Left colon (tissue), 2 donors: ENCODE measurements around the gene KIF5A. TPM values are rescaled to one million over a fixed set of nuclear protein-coding genes. Genes with fewer than 3 reads are reported as not detected.
"Not testable (repeated sequence)": the region's sequence is repeated elsewhere in the genome, so short reads cannot be mapped to it uniquely, and the experiment has no call there.

ENCODE experiments used
- ATAC-seq: fragments of 200-7000 bp; cut with Tn5 transposase; one replicate; pipeline ENCODE4 v1.9.1; 2020; ENCODE audit warnings: mild to moderate bottlenecking, moderate library complexity
- DNase-seq, 2 donors: peaks; one replicate each; pipeline ENCODE4 v3.0.0-alpha.2; 2020
- intact Hi-C, 2 donors: fragments of 100-400 bp; cut with DNase I in 1 of 2; cut with micrococcal nuclease in 1 of 2; formaldehyde crosslinking; loops; one replicate each; pipeline versions ENCODE4 v1.11.2 to v1.14.0; 2022; cut with DNase I, micrococcal nuclease
- total RNA-seq, 2 donors: library from RNA; stranded (reverse); fragmentation: NEBNext Ultra II Directional; extraction: Animal tissue kit (Norgen Biotek cat#: 25700); gene quantifications; one replicate each; pipeline ENCODE4 v1.2.1, GENCODE V29; 2021
- donor health status: DM: no; HTN: no; CAD: no.
- donor health status: DM: yes; HTN: yes; CAD: no.

Gene KIF5A
- total RNA-seq, 2 donors from 2014 or later, result 0.85 to 1.3 TPM

GRCh38 chr12:57610554-57611107 is 60.8 kb downstream of the KIF5A start:
- intact Hi-C loops, result no loop called here
- DNase-seq (peak; percentile 52 to 60), ATAC-seq (peak; percentile 37)

GRCh38 chr12:57611108-57611826 is 61.4 kb downstream of the KIF5A start, which contains the start of gene ARHGEF25:
TSS of gene ARHGEF25 (plus strand) at chr12:57611435. CDS start at chr12:57611895, 460 bp downstream.
- peak; percentile 57 to 73 for DNase-seq
- ATAC-seq, result peak; percentile 67
- intact Hi-C loops, result no loop called here

- no peak for DNase-seq
- no peak for ATAC-seq
- intact Hi-C loops, result no loop called here
These were observed 62.2 kb downstream of the KIF5A start for GRCh38 chr12:57611827-57612710.

GRCh38 chr12:57612711-57613426 is 63.0 kb downstream of the KIF5A start:
- no peak for ATAC-seq
- no peak for DNase-seq
- intact Hi-C loops, result no loop called here

- DNase-seq (no peak), ATAC-seq (no peak)
- intact Hi-C loops, result no loop called here
These were observed 63.7 kb downstream of the KIF5A start for GRCh38 chr12:57613427-57614109.

GRCh38 chr12:57614178-57614947 is 64.5 kb downstream of the KIF5A start:
- ATAC-seq (no peak), DNase-seq (peak in 1 of 2 donors; percentile 40)
- intact Hi-C loops, result no loop called here

GRCh38 chr12:57614948-57615500 is 65.2 kb downstream of the KIF5A start:
- DNase-seq, result no peak
- intact Hi-C loops, result no loop called here
- no peak for ATAC-seq

GRCh38 chr12:57615637-57616036 is 65.8 kb downstream of the KIF5A start:
- no peak for ATAC-seq
- no peak for DNase-seq
- intact Hi-C loops, result no loop called here

- no peak for ATAC-seq
- DNase-seq, result no peak
- intact Hi-C loops, result no loop called here
These were observed 66.7 kb downstream of the KIF5A start for GRCh38 chr12:57616383-57617101.

- intact Hi-C loops, result no loop called here
- DNase-seq, result no peak
- no peak for ATAC-seq
These were observed 68.1 kb downstream of the KIF5A start for GRCh38 chr12:57617942-57618341.

- ATAC-seq, DNase-seq, intact Hi-C loops: not testable (repeated sequence)
These were observed 68.6 kb downstream of the KIF5A start for GRCh38 chr12:57618431-57618830.

- ATAC-seq (no peak), DNase-seq (no peak)
- intact Hi-C loops, result no loop called here
These were observed 69.2 kb downstream of the KIF5A start for GRCh38 chr12:57618966-57619433.

- peak; percentile 85 for ATAC-seq
- intact Hi-C loops, result loop anchor here in 1 of 2 donors (5.0 kb wide), 1 partner anchor 37 kb away; no protein-coding TSS in a partner anchor
- peak in 1 of 2 donors; percentile 60 for DNase-seq
These were observed 69.8 kb downstream of the KIF5A start for GRCh38 chr12:57619434-57620244.

GRCh38 chr12:57620245-57620935 is 70.5 kb downstream of the KIF5A start:
- intact Hi-C loops, result loop anchor here in 1 of 2 donors (5.0 kb wide), 1 partner anchor 38 kb away; no protein-coding TSS in a partner anchor
- ATAC-seq (no peak), DNase-seq (no peak)

GRCh38 chr12:57620936-57621496 is 71.2 kb downstream of the KIF5A start:
- DNase-seq, result no peak
- intact Hi-C loops, result loop anchor here in 1 of 2 donors (5.0 kb wide), 1 partner anchor 39 kb away; no protein-coding TSS in a partner anchor
- no peak for ATAC-seq
